ENCODE results near the gene ARVCF.

GRCh38 chr22:20037419-20037818 lies 20.8 kb upstream of the ARVCF start:
- TF ChIP-seq CTCF (IDR thresholded peaks at IDR 0.05; ENCODE audit: insufficient read depth, low read length) (no peak), POLR2AphosphoS5 (IDR thresholded peaks at IDR 0.05; ENCODE audit: low read depth) (no peak)

Measured in HL-60 (cell line).